Stimulated activated naive CD8-positive, alpha-beta T cell treated with anti-CD3 and anti-CD28 coated beads, Interleukin-15, Interleukin-2, amounts not matched to agents 100 ng/mL and 50 ng/mL, for 24 hours (primary cell): ENCODE measurements around the gene SORCS2.

Experiments
- H3K27ac Mint-ChIP-seq: one replicate; pipeline ENCODE4 v1.8.0; 2021; ENCODE audit warnings: mild to moderate bottlenecking, mixed read lengths
- H3K27me3 Mint-ChIP-seq: one replicate; pipeline ENCODE4 v1.8.0; 2021; ENCODE audit warnings: mixed read lengths
- H3K36me3 Mint-ChIP-seq: one replicate; pipeline ENCODE4 v1.8.0; 2021; ENCODE audit warnings: low read depth, mixed read lengths
- H3K4me1 Mint-ChIP-seq: one replicate; pipeline ENCODE4 v1.8.0; 2021; ENCODE audit warnings: low read depth, mixed read lengths
- H3K4me3 Mint-ChIP-seq: one replicate; pipeline ENCODE4 v1.8.0; 2021; ENCODE audit warnings: mild to moderate bottlenecking, mixed read lengths
- H3K9me3 Mint-ChIP-seq: one replicate; pipeline ENCODE4 v1.8.0; 2021; ENCODE audit warnings: mixed read lengths

The SORCS2 gene

DNA sequence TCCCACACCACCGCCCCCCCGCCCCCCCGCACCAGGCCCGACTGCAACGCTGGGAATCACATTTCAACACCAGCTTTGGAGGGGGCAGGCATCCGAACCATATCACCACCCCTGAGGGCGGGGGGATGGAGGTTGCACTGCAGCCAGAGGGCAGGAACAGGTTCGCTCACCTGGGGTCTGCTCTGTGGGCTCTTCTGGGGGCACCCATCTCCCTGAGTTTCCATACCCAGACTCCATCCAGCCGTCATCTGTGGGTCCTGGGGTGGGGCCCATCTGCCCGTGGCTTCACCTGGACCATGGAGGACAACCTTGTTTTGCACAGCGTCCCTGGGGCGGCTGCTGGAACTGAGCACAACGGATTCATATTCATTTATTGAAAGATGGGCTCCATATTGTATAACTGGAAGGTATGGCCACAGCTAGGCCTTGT, 235.5 kb downstream of the SORCS2 start:
- Mint-ChIP-seq H3K27me3 (no peaks in the 10 kb centered on the region), H3K4me3 (no peak overlapping the region), H3K9me3 (no peaks in the 10 kb centered on the region), H3K4me1 (no peaks in the 10 kb centered on the region), H3K36me3 (no peaks in the 10 kb centered on the region), H3K27ac (no peak overlapping the region)

DNA sequence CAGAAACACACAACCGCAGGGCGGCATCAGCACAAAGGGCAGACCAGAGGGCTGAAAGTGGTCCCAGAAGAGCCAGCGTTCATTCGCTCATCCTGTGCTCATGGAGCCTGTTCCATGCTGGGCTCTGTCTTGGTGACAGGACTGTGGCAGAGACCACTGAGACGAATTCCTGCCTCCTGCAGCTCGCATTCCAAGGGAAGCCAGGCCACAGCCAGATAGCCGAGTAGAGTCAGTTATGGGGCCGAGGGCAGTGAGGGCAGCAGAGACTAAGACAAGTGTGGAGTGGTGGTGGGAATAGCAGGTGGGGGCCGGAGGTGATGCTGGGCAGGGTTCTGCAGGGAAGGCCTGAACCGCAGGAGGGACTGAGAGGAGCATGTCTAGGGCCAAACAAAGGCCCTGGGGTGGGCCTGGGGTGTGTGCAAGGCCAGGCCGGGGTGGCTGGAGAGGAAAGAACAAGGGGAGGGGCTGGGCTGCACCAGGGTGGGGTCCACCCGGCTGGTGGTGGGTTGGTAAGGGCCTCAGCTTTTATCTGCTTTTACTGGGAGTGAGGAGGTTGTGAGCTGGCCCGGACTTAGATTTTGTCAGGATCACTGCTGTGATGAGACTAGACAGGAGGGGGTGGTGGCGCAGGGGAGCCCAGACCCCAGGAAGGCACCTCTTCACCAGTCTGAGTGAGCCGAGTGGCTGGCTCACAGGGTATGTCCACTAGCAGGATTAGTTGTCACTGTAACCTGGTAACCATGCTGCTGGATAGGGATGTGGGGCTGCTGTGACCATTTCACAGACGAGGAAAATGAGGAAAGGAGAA, 236.1 kb downstream of the SORCS2 start:
- Mint-ChIP-seq H3K27ac (no peak overlapping the region), H3K4me1 (no peaks in the 10 kb centered on the region), H3K36me3 (no peaks in the 10 kb centered on the region), H3K9me3 (no peaks in the 10 kb centered on the region), H3K27me3 (no peaks in the 10 kb centered on the region), H3K4me3 (no peak overlapping the region)

DNA sequence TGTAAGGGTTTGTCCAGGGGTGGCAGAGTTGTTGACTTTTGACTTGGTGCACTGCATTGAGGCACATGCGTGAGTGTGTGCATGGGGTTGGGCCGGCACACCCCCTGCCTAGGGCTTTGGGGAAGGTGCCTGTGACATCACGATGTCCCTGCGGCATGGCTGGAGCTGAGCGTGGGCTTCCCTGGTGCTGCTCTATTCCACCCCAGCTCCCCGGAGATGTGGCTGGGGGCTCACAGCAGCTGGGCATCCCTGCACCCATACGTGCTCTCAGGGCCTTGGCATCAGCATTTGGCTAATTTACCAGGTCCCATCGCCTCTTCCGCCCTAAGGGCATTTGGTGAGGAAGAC, 236.7 kb downstream of the SORCS2 start:
- H3K4me1 Mint-ChIP-seq = no peaks in the 10 kb centered on the region
- H3K27ac Mint-ChIP-seq = peak overlapping the region; percentile 49
- H3K4me3 Mint-ChIP-seq = no peak overlapping the region
- no peaks in the 10 kb centered on the region for H3K27me3 Mint-ChIP-seq
- no peaks in the 10 kb centered on the region for H3K9me3 Mint-ChIP-seq
- no peaks in the 10 kb centered on the region for H3K36me3 Mint-ChIP-seq

DNA sequence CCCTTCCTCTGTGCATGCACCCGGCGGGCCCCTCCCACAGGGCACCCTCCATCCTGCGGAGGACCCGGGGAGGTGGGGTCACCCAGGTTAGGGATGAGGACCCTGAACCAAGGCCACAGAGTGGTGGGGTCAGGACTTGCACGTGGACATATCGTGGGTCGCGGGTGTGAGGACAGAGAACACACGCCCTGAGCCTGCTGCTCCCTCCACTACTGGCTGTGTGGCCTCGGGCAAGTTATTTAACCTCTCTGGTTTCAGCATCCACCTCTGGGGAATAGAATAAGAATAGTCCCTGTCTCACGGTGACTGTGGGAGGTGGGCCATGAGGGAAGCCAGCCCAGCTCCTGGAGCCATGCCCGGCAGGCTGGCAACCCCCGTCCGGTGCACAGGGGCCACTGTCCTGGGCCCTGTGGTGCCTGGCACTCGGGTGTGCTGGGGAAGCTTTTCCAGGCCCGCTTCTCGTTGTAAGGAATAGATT, 237.3 kb downstream of the SORCS2 start:
- Mint-ChIP-seq H3K4me1 (no peaks in the 10 kb centered on the region), H3K27me3 (no peaks in the 10 kb centered on the region)

DNA sequence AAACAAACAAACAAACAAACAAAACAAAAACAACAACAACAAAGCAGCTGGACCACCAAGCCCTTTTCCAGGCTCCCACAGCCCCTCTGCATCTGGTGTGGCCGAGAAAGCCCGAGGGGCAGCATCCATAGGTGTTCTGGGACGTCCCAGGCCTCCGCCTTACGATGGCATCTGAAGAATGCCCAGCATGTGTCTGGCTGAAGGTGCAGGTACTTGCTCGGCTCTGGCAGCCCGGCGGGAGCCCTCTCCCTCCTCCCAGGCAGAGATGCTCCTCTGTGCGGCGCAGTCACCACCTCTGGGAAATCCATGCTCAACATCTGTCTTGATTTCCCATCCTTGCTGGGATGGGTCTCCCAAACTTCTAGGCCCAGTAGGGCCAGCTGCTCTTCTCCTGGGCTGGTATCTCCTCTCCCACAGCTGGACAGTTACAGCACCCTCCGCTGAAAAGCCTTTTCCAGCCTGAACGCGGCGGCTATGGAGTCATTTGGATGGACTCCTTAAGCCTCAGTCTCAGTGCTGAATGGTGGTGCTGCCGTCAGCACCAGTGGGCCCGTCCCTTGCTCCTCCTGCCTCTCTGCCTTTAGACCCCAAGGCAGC, 238.1 kb downstream of the SORCS2 start:
- no peaks in the 10 kb centered on the region for H3K4me1 Mint-ChIP-seq
- no peaks in the 10 kb centered on the region for H3K9me3 Mint-ChIP-seq
- no peaks in the 10 kb centered on the region for H3K36me3 Mint-ChIP-seq
- H3K27me3 Mint-ChIP-seq = no peaks in the 10 kb centered on the region
- no peak overlapping the region for H3K27ac Mint-ChIP-seq
- no peak overlapping the region for H3K4me3 Mint-ChIP-seq

More for the DNA sequence above, 237.3 kb downstream of the SORCS2 start:
- Mint-ChIP-seq H3K9me3 (no peaks in the 10 kb centered on the region), H3K4me3 (no peak overlapping the region), H3K36me3 (no peaks in the 10 kb centered on the region), H3K27ac (no peak overlapping the region)

DNA sequence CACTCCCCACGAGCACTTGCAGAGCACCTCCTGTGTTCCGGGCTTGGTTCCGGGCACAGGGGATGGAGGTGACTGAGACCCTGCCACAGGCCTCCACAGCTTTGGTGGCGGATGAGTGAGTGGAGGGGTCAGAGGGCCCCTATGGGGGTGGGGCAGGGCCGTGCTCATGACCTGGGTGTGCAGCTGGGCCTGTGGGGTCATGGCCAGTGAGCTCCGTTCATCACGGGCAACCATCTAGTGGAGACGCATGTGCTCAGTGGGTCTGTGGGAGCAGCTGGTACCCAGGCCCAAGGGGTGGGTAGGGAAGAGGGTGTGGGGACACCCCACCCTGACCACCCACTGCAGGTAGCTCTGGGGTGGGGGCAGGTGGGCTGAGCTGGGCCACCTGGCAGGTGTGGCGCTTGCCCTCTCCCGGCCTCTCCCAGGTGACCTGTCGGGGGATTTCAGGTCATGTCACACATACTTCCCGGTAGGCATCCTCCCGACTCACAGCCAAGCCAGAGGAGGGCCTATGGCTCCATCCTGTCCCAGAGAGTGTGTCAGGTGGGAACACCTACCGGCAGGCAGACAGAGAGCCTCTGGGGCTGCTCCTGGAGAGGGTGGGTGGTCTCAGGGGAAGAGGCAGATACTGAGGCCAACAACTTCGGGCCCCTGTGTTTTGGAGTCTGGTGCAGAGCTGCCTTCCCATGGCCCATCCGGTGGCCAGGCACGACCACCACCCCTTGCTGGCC, 238.8 kb downstream of the SORCS2 start:
- H3K4me3 Mint-ChIP-seq = no peak overlapping the region
- H3K36me3 Mint-ChIP-seq = no peaks in the 10 kb centered on the region
- H3K27ac Mint-ChIP-seq = no peak overlapping the region
- no peaks in the 10 kb centered on the region for H3K9me3 Mint-ChIP-seq
- H3K27me3 Mint-ChIP-seq = no peaks in the 10 kb centered on the region
- no peaks in the 10 kb centered on the region for H3K4me1 Mint-ChIP-seq

DNA sequence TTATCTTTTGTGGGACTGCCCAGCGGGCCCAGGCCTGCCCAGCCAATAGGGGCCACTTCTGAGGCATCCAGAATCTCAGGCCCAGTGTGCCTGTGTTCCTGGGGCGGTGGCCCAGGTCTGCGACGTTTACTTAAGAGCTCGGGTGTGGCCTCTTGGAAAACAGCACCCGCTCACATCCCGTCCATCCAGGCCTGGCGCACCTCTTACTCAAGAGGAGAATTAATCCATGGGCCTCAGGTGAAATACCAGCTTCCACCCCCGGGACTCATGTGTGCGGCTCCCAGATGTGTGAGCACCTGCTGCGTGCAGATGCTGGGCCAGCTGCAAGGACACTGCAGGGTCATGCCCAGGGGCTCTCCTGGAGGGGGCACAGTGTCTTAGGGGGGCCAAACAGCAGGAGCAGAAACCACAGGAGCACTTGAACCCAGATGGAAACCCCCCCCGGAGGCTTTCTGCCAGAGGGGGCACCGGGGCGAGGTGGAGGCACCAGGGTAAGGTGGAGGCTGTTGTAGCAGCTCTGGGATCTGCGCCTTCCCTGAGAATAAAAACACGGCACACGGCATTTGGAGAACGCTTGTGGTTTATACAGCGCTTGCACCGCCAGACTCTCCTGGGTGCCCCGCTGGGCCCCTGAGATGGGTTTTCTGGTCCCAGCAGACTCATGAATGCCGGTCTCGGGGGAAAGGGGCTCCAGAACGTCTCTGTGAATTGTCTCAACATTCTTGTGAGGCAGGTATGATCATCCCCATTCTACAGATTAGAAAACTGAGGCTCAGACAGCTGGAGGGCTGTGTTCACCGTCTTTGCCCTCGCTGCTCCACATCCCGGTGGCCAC, 239.6 kb downstream of the SORCS2 start:
- H3K4me1 Mint-ChIP-seq = no peaks in the 10 kb centered on the region
- no peaks in the 10 kb centered on the region for H3K36me3 Mint-ChIP-seq
- H3K27me3 Mint-ChIP-seq = no peaks in the 10 kb centered on the region
- no peak overlapping the region for H3K4me3 Mint-ChIP-seq
- no peaks in the 10 kb centered on the region for H3K9me3 Mint-ChIP-seq
- H3K27ac Mint-ChIP-seq = no peak overlapping the region

DNA sequence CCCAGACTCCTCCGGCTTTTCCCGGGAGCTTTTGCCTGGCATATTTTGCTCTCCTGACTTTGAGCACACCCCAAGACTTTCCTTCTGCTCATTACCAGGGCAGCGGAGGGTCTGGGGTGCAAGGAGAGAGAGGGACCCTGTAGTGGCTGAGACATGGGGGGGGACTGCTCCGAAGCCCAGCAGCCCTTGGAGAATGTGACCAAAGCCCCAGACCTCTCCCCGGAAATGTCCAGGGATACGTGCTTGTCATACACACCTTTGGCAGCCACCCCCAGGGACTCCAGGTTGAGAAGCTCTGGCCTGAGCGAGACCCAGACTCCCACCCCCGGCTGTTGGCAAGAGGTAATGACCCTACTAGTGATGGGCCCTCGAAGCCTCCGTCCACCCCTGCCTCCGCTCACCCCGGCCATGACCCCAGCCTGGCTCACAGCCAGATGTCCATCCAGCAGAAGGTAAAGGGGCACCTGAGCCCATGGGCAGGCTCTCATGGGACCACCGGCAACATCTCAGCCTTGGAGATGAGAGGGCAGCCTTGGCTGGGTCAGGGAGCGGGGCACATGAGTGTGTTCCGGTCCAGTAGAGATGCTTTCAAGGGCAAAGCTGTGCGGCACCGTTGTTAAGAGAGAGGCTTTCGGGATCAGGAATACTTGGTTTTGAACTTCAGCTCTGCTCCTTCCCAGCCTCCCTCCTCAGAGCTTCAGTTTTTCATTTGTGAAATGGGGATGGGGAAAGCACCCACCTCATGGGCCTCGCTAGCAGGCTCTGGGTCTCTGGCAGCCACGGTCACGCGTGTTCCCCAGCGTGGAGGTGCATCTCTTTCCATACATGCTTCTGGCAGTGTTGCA, 240.4 kb downstream of the SORCS2 start:
- no peaks in the 10 kb centered on the region for H3K4me1 Mint-ChIP-seq
- no peaks in the 10 kb centered on the region for H3K27me3 Mint-ChIP-seq
- H3K27ac Mint-ChIP-seq = no peak overlapping the region

DNA sequence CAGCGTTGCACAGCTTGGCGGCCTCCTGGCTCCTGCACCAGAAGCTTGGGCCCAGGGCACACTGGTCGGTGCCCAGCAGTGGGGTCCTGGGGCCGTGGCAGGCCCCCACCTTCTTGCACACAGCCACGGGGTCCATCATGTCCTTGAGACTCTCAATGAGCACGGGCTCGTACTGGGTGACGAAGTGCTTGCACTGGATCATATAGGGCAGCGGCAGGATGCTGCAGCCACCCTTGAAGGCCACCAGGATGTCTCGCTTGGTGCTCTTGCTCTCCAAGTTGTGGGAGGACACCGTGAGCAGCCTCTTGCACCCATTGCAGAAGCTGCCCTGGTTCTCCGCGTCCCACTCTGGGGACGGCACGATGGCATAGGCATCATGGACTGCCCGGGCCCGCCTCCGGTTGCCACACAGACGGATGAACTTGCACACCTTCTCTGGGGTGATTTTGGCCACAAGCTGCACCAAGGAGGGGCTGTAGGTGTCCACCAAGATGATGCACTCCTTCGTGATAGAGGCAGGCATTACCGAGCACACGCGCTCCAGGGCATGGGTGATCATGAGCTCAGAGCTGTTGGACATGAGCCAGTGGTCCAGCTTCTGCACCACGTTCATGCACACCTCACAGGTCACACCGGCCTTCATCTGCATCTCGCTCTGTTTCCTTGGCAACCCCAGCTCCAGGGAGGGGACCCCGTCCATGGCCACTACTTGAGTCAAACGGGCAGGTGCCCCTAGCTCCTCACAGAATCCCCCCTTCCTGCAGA, 241.2 kb downstream of the SORCS2 start:
- H3K4me1 Mint-ChIP-seq = no peaks in the 10 kb centered on the region
- no peaks in the 10 kb centered on the region for H3K27me3 Mint-ChIP-seq
- no peak overlapping the region for H3K27ac Mint-ChIP-seq
- H3K4me3 Mint-ChIP-seq = no peak overlapping the region
- H3K36me3 Mint-ChIP-seq = no peaks in the 10 kb centered on the region
- no peaks in the 10 kb centered on the region for H3K9me3 Mint-ChIP-seq

More for the DNA sequence above, 240.4 kb downstream of the SORCS2 start:
- Mint-ChIP-seq H3K36me3 (no peaks in the 10 kb centered on the region), H3K9me3 (no peaks in the 10 kb centered on the region), H3K4me3 (no peak overlapping the region)

DNA sequence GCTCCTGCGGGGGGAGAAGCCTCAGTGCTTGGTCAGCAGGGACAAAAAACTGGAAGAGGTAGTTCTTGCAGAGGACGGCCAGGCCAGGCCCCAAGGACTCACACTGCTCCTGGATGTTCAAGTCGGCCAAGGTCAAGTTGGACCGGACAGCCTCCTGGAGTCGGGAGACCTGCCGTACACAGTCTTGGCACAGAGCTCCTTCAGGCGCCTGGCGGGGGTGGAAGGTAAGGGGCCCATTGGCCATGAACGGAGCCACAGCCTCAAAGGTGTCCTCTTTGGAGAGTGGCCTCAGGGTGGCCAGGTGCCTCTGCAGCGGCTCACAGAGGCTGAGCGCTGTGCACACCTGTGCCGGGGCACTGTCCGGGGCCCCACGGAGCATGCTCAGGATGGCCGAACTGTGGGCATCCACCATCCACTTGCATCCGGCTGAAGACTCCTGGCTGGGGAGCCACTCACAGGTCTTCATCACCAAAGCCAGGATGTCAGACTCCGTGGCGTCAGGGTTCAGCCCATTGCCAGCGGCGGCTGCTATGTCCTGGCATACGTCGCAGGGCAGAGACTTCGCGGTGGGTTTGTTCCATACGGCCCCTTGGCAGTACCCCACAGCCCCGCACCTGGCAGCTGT, 241.9 kb downstream of the SORCS2 start:
- Mint-ChIP-seq H3K9me3 (no peaks in the 10 kb centered on the region), H3K27ac (no peak overlapping the region), H3K36me3 (no peaks in the 10 kb centered on the region), H3K4me3 (no peak overlapping the region), H3K27me3 (no peaks in the 10 kb centered on the region), H3K4me1 (no peaks in the 10 kb centered on the region)

DNA sequence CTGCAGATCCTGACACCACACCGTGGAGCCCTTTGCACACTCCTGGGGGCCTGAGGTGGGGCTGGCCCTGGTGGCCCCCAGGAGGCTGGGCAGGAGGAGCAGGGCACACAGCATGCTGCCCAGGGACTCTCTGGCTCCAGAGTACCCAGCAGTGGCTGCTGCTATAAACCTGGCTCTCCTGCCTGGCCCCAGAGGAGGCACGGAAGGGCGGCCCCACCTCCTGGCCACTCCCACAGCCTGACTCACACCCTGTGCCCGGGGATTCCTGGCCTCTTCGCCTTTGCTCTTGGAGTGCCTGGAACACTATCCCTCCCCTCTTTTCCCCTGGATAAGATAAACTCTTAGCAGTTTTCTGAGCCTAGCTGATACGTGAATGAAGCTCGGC, 242.4 kb downstream of the SORCS2 start, which contains the start of gene PSAPL1:
TSS of gene PSAPL1 (minus strand) at position 165 of the 385 bp plus-strand sequence. CDS start at position 114, 51 bp downstream.
- H3K27me3 Mint-ChIP-seq = no peaks in the 10 kb centered on the region
- no peaks in the 10 kb centered on the region for H3K9me3 Mint-ChIP-seq
- no peaks in the 10 kb centered on the region for H3K36me3 Mint-ChIP-seq
- no peak within 1 kb of the TSS for H3K27ac Mint-ChIP-seq
- H3K4me1 Mint-ChIP-seq = no peaks in the 10 kb centered on the region
- no peak within 1 kb of the TSS for H3K4me3 Mint-ChIP-seq

DNA sequence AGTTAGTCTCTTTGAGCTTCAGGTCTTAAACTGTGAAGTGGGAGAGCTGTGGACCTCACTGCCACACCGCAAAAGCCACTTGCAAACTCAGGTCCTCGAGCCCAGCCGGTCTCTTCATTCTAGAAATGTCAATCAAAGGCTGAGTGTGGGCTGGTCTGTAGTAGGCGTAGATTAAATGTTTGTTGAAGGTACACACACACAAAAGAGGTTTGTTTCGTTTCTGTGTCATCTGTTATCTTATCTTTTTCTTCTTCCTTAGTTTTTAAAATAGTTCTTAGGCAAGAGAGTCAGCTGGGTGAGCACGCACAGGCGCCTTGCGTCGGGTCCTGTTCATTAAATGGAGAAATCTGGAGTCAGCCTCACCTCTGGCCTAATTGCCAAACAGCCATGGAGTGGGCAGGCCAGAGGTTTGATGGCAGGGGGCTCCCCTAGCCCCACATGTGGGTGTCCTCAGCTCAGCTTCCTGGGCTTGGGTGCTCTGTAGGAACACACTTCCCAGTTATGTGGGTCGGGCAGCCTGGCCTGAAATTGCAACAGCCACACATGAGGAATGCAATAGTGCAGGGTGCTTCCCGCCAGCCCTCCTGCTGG, 243.2 kb downstream of the SORCS2 start:
- no peaks in the 10 kb centered on the region for H3K36me3 Mint-ChIP-seq
- H3K4me1 Mint-ChIP-seq = no peaks in the 10 kb centered on the region
- H3K4me3 Mint-ChIP-seq = no peak overlapping the region
- no peaks in the 10 kb centered on the region for H3K9me3 Mint-ChIP-seq
- no peak overlapping the region for H3K27ac Mint-ChIP-seq
- H3K27me3 Mint-ChIP-seq = peaks cover 1% of the 10 kb centered on the region

DNA sequence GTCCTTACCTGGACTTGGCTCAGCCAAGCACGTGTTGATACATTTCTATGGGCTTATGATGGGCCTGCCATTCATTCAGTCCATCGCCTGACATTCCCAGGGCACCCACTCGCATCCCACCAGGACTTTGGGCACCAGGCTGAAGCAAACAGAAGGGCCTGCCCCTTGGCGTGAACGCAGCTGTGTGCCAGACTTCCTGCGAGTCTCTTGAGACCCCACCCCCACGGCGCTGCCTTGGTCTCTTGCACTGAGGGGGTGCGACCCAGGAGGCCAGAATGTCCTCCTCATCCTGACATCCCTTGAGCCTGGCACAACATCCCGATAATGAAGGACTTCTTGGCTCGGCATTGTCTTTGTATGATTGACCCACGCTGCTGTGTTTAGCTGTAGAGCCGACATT, 243.9 kb downstream of the SORCS2 start:
- H3K36me3 Mint-ChIP-seq = no peaks in the 10 kb centered on the region
- no peak overlapping the region for H3K4me3 Mint-ChIP-seq
- no peaks in the 10 kb centered on the region for H3K9me3 Mint-ChIP-seq
- H3K27me3 Mint-ChIP-seq = peaks cover 6% of the 10 kb centered on the region
- no peaks in the 10 kb centered on the region for H3K4me1 Mint-ChIP-seq
- no peak overlapping the region for H3K27ac Mint-ChIP-seq
